Measurements from ENCODE around the gene UBE2L6.

DNA sequence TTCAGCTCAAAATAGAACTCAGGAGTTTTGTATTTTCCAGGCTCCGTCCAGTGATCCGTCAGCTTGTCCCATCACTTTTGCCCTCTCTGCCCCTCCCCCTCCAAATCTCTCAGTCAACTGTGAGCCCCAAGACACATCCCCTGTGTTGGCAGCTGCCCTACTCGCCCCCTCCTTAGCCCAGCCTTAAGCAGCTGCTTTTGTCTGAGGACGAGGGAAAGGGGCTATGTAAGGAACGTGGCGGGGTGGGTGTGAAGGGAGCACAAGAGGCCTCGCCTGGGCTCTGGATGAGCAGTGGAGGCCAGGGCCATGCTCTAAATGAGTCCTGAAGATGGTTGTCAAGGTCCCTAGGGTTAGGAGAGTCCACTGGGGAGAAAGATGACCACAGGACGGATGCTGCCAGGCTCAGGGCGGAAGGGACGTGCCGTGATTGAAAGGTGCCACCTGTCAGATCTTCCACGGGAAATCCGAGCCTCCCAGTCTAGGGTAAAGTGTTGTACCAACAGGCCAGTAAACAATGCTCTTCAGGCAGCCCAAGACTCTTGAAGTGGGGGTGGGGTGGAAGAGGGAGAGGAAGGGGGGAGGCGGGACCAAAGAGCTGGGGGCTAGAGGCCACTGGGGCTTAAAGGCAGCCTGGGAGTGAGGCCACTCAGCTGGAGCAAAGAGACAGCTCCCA is 30.4 kb downstream of the UBE2L6 start, which contains the start of gene SMTNL1:
- TF ChIP-seq MAFK (IDR thresholded peaks at IDR 0.05; ENCODE audit: partially characterized antibody), result no peak
- TF ChIP-seq EP300 (IDR thresholded peaks at IDR 0.05), result no peak
- no peak for TF ChIP-seq POLR2A (IDR thresholded peaks at IDR 0.05; ENCODE audit: low read length)
- TF ChIP-seq, protein P1, sequence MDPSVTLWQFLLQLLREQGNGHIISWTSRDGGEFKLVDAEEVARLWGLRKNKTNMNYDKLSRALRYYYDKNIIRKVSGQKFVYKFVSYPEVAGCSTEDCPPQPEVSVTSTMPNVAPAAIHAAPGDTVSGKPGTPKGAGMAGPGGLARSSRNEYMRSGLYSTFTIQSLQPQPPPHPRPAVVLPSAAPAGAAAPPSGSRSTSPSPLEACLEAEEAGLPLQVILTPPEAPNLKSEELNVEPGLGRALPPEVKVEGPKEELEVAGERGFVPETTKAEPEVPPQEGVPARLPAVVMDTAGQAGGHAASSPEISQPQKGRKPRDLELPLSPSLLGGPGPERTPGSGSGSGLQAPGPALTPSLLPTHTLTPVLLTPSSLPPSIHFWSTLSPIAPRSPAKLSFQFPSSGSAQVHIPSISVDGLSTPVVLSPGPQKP (IDR thresholded peaks at IDR 0.05; ENCODE audit: low read depth, low read length), result no peak
- TF ChIP-seq, protein P2, sequence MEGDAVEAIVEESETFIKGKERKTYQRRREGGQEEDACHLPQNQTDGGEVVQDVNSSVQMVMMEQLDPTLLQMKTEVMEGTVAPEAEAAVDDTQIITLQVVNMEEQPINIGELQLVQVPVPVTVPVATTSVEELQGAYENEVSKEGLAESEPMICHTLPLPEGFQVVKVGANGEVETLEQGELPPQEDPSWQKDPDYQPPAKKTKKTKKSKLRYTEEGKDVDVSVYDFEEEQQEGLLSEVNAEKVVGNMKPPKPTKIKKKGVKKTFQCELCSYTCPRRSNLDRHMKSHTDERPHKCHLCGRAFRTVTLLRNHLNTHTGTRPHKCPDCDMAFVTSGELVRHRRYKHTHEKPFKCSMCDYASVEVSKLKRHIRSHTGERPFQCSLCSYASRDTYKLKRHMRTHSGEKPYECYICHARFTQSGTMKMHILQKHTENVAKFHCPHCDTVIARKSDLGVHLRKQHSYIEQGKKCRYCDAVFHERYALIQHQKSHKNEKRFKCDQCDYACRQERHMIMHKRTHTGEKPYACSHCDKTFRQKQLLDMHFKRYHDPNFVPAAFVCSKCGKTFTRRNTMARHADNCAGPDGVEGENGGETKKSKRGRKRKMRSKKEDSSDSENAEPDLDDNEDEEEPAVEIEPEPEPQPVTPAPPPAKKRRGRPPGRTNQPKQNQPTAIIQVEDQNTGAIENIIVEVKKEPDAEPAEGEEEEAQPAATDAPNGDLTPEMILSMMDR (IDR thresholded peaks at IDR 0.05), result no peak
- TF ChIP-seq, protein P3, sequence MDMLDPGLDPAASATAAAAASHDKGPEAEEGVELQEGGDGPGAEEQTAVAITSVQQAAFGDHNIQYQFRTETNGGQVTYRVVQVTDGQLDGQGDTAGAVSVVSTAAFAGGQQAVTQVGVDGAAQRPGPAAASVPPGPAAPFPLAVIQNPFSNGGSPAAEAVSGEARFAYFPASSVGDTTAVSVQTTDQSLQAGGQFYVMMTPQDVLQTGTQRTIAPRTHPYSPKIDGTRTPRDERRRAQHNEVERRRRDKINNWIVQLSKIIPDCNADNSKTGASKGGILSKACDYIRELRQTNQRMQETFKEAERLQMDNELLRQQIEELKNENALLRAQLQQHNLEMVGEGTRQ (IDR thresholded peaks at IDR 0.05), result no peak
- TF ChIP-seq CHD4 (IDR thresholded peaks at IDR 0.05; ENCODE audit: borderline replicate concordance), result no peak

Data from A549 (cell line).